ENCODE data around the gene ZFAND3.

GRCh38 chr6:38142178-38142902, 322.8 kb downstream of the ZFAND3 start:
- TF ChIP-seq CTCF (IDR thresholded peaks at IDR 0.05) = no peak
- TF ChIP-seq POLR2A (IDR thresholded peaks at IDR 0.05) = no peak
- no peak for TF ChIP-seq EP300 (IDR thresholded peaks at IDR 0.05)

Data from upper lobe of left lung (tissue), 4 donors.